Measurements from ENCODE around the gene EDRF1.

EDRF1 gene

DNA sequence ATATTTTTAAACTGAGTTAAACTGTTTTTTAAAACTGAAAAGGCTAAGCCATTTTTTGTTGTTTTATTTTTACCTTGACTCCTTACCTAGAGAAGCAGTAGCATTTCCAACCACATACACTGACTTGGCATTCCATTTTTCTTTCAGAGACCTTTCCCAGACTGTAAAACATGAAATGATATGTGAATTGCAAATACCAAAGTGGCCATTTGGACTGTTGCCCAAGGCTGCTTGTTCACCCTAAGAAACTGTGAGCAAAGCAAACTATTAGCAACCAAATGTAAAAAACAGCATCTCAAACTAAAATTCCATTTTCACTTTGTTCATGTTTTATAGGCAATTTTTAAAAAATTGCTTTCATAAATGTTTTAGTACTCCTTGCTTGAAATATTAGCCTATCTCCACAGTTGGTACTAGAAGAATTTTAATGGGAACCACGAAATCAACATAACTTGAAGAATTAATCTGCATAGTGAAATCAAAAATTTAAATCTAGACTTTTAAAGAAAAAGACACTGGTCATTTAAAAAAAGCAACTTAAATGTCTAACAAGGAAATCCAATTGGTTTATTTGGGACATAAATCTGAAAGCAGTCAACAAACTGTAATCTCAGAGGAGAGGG, 92.7 kb downstream of the EDRF1 start:
- H3K4me3 ChIP-seq (ENCODE audit: low read length) = no peak overlapping the region
- no peak for DNase-seq (ENCODE audit: low read depth, low spot score)
